ENCODE results near the gene MORN1. TPM values are rescaled to one million over a fixed set of nuclear protein-coding genes. Genes with fewer than 3 reads are reported as not detected.

Gene MORN1
- total and polyA plus RNA-seq, 2 of the 4 experiments (the other 2 are of a cell fraction), result 3.0 to 4.2 TPM

DNA sequence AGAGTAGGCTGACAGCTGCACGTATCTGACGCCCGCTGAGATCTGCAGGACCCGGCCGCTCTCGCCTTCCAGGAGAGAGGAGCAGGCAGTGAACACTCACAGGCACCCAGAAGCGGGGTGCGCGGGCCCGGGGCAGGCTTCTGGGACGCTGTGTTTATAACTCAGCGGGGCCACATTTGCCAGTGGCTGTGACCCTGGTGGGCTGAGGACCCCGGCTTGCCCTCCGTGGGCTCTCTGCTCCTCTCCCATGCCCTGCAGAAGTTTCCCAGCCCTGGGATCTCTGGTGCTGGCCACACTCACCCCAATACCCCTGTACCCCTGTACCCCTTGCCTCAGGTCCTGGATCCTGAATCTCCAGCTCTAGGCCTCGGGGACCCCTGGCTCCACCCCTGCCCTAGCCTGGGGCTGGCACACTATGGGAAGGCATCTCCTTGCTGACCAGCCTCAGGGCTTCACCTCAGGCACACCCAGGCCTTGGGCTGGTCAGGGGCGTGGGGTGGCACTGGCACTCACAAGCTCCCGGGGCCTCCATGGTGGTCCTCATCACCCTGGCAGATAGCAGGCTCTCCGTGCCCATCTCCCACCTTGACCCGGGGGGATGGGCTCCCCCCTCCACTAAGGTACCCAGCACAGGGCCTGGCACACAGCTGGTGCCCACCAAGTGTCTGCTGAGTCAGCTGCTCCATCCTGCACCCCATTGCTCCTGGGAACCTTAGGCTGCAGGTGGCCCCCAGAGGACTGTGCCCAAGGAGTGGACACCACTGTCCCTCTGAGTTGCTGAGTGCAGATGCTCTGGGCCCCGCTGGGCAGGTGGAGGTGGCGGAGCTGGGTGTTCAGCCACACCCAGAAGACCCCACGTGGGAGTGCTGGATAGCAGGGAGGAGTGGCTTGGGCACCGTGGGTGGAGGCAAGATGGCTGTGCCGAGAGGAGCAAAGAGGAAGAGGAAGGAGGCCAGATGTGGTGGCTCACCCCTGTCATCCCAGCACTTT, 32.4 kb downstream of the MORN1 start:
- H3K79me1 ChIP-seq (ENCODE audit: low read depth in 1 of 2, low read length in 2 of 2), result no peaks in the 10 kb centered on the region
- no peak overlapping the region for H2AK9ac ChIP-seq (replicated peaks; ENCODE audit: low read depth, low read length, poor library complexity)
- no peaks in the 10 kb centered on the region for H3K27me3 ChIP-seq (ENCODE audit: control insufficient read depth, insufficient read depth, low read length)
- H3K4me3 ChIP-seq (ENCODE audit: insufficient read depth, low read depth, low read length), result no peak overlapping the region
- ChIA-PET POLR2A (ENCODE audit: unreplicated experiment) (no interaction called here), CTCF (no interaction called here)
- no peak overlapping the region for H4K5ac ChIP-seq (ENCODE audit: low read depth, low read length)
- no peak for ATAC-seq (ENCODE audit: low read depth)
- no peak overlapping the region for H2AK5ac ChIP-seq (ENCODE audit: low read depth, low read length)
- TF ChIP-seq BHLHE40 (IDR thresholded peaks at IDR 0.05; ENCODE audit: low read depth, low read length) (no peak), NFE2L2 (IDR thresholded peaks at IDR 0.05; ENCODE audit: low read depth, low read length) (no peak)
- TF ChIP-seq, protein P1, sequence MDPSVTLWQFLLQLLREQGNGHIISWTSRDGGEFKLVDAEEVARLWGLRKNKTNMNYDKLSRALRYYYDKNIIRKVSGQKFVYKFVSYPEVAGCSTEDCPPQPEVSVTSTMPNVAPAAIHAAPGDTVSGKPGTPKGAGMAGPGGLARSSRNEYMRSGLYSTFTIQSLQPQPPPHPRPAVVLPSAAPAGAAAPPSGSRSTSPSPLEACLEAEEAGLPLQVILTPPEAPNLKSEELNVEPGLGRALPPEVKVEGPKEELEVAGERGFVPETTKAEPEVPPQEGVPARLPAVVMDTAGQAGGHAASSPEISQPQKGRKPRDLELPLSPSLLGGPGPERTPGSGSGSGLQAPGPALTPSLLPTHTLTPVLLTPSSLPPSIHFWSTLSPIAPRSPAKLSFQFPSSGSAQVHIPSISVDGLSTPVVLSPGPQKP (IDR thresholded peaks at IDR 0.05; ENCODE audit: borderline replicate concordance, low read depth, low read length), result no peak
- no TSS peak for BruUV-seq (replicated peaks)
- no peak overlapping the region for H4K91ac ChIP-seq (ENCODE audit: insufficient read depth, low read depth, low read length)
- 72% methylated on average over 11 of the region's 24 CpGs; no CpG with 5 or more reads in 1 of the 2 experiments for WGBS, 2 experiments (ENCODE audit: extremely low coverage in 2 of 2, insufficient read length in 1 of 2)
- no peaks in the 10 kb centered on the region for H4K20me1 ChIP-seq (ENCODE audit: insufficient read depth, low read length)
- no peak overlapping the region for H3K14ac ChIP-seq (replicated peaks; ENCODE audit: low read depth, low read length)
- no peak overlapping the region for H4K8ac ChIP-seq (ENCODE audit: low read depth in 2 of 2, low read length in 2 of 2)
- no peak overlapping the region for H3K18ac ChIP-seq (ENCODE audit: low read depth, low read length)
- no peak overlapping the region for H3K56ac ChIP-seq (ENCODE audit: extremely low read depth, insufficient read depth, low read length)
- H3K4me1 ChIP-seq (ENCODE audit: control insufficient read depth, insufficient read depth, low read length), result 0 out of 2 replicates have a peak, but pooled peaks cover 3% of the 10 kb centered on the region
- no peak overlapping the region for H3K4ac ChIP-seq (ENCODE audit: low read depth, low read length)
- H2BK5ac ChIP-seq (ENCODE audit: low read depth, low read length, poor library complexity, severe bottlenecking), result no peak overlapping the region
- no peaks in the 10 kb centered on the region for H3K9me1 ChIP-seq (ENCODE audit: insufficient read depth, low read length)
- no peak for DNase-seq
- H3K36me3 ChIP-seq (ENCODE audit: control insufficient read depth, insufficient read depth, low read length), result no peaks in the 10 kb centered on the region
- no peak overlapping the region for H3K27ac ChIP-seq (ENCODE audit: insufficient read depth, low read length)
- dilution Hi-C loops (cut with HindIII; ENCODE audit: low sequenced_read_pairs, unreplicated experiment) (no loop called here), intact Hi-C loops (cut with micrococcal nuclease) (no loop called here), in situ Hi-C loops (cut with MboI; ENCODE audit: low sequenced_read_pairs) (loop anchor here (25.0 kb wide), 1 partner anchor 397 kb away; no protein-coding TSS in a partner anchor)
- H3K9ac ChIP-seq (ENCODE audit: low read depth, low read length), result no peak overlapping the region
- H2BK20ac ChIP-seq (ENCODE audit: low read depth, low read length), result no peak overlapping the region
- H3K4me2 ChIP-seq (ENCODE audit: low read depth, low read length), result no peak overlapping the region
- no peak overlapping the region for H2BK120ac ChIP-seq (ENCODE audit: low read depth, low read length)
- H2AFZ ChIP-seq (replicated peaks; ENCODE audit: low read length, poor library complexity), result no peak overlapping the region
- H3K23ac ChIP-seq (ENCODE audit: low read depth, low read length), result no peak overlapping the region
- no peak overlapping the region for H2BK15ac ChIP-seq (ENCODE audit: low read depth, low read length)
- no peaks in the 10 kb centered on the region for H3K9me3 ChIP-seq (ENCODE audit: control insufficient read depth, insufficient read depth, low read length)

All from IMR-90 (cell line).